GM10266 (cell line): ENCODE measurements around the gene DPT.

Source experiments
- DNase-seq: peaks from one replicate; pipeline ENCODE4 v3.0.0; 2012; ENCODE audit errors: extremely low spot score
- TF ChIP-seq, protein P1 (sequence below): IDR thresholded peaks from 2 replicates; pipeline ENCODE4 v1.5.1; 2012; ENCODE audit warnings: mild to moderate bottlenecking, low read depth; ENCODE audit not compliant: control insufficient read depth, insufficient read depth; ENCODE audit errors: missing control alignments

Gene DPT

DNA sequence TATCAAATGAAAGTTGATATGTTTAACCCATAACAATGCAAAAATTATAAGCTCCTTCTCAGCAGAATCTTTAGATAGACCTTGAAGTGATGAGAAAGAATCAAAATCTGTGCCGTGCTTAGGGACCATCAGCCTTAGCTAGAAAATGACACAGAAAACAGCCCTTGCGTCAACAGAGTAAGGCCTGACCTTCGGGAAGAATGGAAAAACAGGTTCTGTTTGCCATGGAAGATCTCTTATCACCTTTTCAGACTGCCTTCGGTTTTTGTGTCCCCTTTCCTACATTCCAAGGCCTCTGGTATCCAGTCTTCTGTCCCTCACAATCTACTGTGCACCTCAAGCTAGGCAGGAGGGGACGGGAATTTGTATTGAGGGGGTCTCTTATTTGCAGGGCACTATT lies 37.6 kb upstream of the DPT start:
- DNase-seq, result no peak
- TF ChIP-seq, protein P1, sequence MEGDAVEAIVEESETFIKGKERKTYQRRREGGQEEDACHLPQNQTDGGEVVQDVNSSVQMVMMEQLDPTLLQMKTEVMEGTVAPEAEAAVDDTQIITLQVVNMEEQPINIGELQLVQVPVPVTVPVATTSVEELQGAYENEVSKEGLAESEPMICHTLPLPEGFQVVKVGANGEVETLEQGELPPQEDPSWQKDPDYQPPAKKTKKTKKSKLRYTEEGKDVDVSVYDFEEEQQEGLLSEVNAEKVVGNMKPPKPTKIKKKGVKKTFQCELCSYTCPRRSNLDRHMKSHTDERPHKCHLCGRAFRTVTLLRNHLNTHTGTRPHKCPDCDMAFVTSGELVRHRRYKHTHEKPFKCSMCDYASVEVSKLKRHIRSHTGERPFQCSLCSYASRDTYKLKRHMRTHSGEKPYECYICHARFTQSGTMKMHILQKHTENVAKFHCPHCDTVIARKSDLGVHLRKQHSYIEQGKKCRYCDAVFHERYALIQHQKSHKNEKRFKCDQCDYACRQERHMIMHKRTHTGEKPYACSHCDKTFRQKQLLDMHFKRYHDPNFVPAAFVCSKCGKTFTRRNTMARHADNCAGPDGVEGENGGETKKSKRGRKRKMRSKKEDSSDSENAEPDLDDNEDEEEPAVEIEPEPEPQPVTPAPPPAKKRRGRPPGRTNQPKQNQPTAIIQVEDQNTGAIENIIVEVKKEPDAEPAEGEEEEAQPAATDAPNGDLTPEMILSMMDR, result no peak

DNA sequence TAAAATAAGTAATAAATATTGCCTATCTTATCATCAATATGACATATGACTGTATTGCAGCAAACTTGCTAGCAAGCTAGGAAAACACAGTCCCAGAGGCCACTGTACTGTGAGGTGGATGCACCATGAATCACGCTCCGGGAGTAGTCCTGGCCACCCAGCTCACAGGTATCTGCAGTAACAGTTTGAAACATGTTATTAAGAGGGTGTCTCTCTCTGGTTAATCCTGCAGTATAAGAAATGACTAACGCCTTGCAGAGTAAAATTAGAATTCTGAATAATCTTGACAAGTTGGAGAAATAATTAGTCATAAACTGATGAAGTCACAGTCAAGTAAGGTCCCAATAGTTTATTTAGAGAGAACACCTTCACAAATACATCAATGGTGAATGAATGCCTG lies 34.0 kb upstream of the DPT start:
- TF ChIP-seq, protein P1, result no peak
- DNase-seq, result no peak

DNA sequence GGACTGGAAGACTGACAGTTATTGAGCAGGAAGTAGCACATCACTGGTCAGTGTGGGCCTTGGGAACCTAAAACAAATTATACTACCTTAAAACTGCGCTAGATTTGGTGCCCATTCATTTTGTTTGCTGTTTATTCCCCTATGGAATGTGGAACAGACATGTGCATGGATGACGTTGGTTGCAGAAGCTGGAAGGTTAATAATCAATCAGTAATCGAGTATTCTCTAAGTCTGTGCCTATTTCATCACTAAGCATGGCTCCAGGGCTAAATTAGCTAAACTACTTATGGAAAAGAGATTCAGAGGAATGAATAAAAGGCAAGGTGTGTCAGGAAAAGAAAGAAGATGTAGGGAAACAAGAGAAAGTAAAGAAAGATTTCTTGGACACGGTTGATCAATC lies 33.5 kb upstream of the DPT start:
- TF ChIP-seq, protein P1, result no peak

DNA sequence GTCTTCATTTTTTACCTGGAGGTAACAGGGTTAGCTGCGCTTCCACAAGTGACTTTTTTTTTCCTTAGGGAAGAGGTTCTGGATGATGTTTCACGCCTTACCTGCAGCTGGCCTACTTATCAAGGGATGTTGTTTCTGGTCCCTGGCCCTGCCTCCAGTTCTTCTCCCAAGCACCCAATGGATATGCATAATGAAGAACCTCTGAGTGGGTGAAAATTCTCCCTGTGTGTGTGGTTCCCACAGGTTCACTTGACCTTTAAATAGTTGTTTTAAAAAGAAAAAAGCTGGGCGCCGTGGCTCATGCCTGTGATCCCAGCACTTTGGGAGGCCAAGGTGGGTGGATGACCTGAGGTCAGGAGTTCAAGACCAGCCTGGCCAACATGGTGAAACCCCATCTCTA lies 31.8 kb upstream of the DPT start:
- no peak for DNase-seq
- TF ChIP-seq, protein P1, result no peak

More for the DNA sequence above, 33.5 kb upstream of the DPT start:
- DNase-seq, result no peak

DNA sequence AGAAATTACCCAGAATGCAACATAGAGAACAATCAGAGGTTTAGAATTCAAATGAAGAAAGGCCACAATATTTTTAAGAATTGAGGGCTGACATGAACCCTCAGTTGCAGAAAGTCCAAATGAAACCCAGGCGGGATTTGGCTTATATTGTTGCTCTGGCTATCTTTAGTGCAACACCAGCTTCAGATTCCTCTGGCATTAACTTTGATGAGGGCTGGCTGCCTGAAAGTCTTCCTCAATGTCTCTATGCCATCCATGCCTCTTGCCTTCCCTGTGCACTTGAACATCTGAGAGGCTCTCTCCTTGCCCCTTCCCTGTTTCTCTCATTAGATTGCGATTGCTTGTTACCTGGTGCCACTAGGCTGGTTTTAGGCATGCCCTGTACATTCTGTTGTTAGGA lies 31.2 kb upstream of the DPT start:
- DNase-seq, result no peak
- TF ChIP-seq, protein P1, result no peak

DNA sequence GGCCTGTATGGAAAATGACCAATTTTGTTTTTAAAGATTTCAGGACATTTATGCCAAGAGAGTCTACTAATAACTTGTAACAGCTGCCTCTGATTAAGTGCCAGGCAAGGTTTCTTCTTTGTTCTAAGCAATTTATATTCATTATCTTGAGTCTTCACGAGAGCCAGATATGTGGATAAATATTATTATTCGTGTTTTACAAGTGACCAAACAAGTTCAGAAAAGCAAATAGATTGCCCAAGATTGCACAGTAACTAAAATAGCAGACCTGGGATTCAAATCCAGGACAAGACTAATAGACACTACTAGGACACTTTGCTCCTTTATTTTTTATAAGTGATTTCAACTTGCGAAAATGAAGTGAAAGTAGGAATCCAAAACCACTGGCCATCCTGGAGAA lies 30.1 kb upstream of the DPT start:
- TF ChIP-seq, protein P1, result no peak
- DNase-seq, result no peak

DNA sequence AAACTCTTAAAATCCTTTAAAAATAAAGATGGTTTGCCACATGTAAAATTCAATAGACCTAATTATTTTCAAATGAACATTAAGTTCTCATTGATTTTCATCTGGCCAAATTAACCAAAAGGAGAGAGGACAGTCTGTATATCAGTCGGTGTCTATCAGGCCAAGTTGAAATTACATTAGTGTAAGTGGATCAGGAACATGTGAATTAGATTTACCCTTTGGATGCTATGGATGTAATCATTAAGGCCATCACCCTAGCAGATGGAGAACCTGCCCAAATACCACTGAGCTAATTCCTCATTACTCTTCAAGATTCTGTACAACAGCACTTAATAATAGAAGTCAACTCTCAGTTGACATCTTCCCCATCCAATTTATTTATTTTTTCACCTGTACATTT lies 29.5 kb upstream of the DPT start:
- TF ChIP-seq, protein P1, result no peak
- no peak for DNase-seq
